Peyer's patch (tissue), 4 donors: ENCODE data around the gene BCLAF1.

Experiments used
- CTCF ChIP-seq, 6 experiments: fragments of 450-650 bp in 4 of 6; fragments of 200-600 bp in 2 of 6; sonication (generic) in 1 of 6; IDR thresholded peaks; one replicate each; pipeline ENCODE4 v1.5.1; 2017 to 2019; ENCODE audit warnings: antibody characterized with exemption in 6 of 6, mild to moderate bottlenecking in 3 of 6, moderate library complexity in 1 of 6
- POLR2A ChIP-seq, 2 donors: fragments of 450-650 bp; IDR thresholded peaks; one replicate each; pipeline ENCODE4 v1.5.1; 2017; ENCODE audit warnings: antibody characterized with exemption in 2 of 2, mild to moderate bottlenecking in 2 of 2, moderate library complexity in 2 of 2

GRCh38 chr6:136232701-136233100 lies 56.9 kb downstream of the BCLAF1 start:
- TF ChIP-seq CTCF (IDR thresholded peaks at IDR 0.05) (no peak), POLR2A (IDR thresholded peaks at IDR 0.05) (no peak)
